Measurements from ENCODE around the gene TP53I11.

The TP53I11 gene

DNA sequence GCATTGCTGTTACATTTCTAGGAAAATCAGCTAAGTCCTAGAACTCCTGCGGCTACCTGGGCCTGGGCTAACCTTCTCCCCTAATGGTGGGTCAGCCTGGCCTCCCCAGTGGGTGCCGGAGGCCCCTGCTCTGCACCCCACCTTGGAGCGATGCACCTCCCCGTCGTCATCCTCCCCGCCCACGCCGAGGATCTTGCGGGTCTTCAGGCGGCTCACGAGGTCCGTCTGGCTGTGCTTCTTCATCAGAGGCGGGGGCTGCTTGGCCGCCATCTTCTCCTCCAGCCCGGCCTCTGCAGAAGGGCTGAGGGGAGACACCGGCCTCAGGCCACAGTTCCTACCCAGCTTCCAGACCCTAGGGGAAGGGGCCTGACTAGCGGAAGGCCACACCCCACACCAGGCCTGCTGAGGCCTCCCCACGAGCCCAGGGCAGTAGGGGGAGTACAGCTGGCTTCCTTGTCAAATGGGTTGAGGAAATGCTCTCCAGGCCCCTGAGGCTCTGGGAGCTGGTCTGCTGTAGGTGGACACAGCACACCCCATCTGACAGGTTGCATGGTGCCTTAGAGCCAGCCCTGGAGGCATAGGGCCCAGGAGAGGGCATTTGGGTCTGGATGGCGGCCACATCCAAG lies 12.5 kb downstream of the TP53I11 start:
- no peak for DNase-seq

GRCh38 chr11:44936951-44937543 lies 13.6 kb downstream of the TP53I11 start:
- DNase-seq = no peak

GRCh38 chr11:44936525-44936924 lies 14.2 kb downstream of the TP53I11 start:
- DNase-seq = peak; percentile 59 to 96

GRCh38 chr11:44934735-44935250 lies 15.9 kb downstream of the TP53I11 start:
- no peak for DNase-seq

- DNase-seq = no peak
Observed at GRCh38 chr11:44934110-44934509, 16.6 kb downstream of the TP53I11 start.

DNA sequence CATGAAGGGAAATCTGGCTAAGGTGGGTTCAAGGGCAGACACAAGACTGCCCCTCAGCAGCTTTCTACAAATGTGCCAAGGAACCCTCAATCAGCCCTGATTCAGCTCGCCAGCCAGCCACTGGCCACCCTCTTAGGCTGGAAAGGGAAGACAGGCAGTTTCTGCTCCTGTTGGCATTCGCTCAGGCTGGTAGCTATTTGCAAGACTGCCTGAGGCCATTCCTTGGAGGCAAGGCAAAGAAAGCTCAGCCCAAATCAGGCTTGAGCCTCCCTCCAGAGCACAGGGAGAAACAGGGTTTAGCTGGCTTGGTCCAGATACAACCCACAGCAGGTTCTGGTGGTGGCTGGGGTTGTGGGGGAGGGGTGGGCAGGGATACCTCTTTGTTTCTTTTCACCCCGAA lies 19.2 kb downstream of the TP53I11 start:
- DNase-seq = no peak

DNA sequence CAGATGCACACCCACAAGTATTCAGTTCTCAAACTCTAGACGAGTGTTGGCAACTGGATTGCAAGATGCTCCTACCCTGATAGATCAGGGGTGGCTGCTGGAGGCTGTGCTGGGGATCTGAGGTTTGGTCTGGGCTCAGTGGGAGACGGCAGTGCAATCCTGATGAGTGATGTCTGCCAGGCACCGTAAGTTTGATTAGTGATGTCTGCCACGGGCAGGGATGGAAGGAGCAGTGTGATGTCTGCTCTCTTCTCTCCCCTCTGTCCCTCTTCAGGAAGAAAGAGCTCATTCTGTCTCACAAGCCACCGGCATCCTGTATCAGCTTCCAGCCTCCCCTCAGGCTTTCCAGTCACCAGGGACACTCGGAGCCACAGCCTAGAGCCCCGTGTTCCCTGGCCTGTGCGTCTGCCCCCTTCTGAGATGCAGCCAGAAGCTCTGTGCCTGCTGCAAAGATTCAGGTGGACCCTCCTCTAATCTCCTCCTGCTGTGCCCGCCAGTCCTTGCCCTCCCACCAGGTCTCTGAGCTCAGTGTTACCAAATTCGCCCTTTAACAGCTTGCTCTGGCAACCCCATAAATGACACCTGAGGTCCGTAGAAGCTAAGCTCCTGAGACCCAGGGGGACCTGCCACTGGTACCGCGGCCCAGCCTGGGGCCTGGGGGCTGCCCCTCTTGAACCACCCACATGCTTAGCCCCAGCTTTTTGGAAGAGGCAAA lies 19.9 kb downstream of the TP53I11 start:
- no peak for DNase-seq

- no peak for DNase-seq
Observed at GRCh38 chr11:44928816-44929215, 21.9 kb downstream of the TP53I11 start.

GRCh38 chr11:44928144-44928543 lies 22.5 kb downstream of the TP53I11 start:
- no peak for DNase-seq

GRCh38 chr11:44927174-44927661 lies 23.5 kb downstream of the TP53I11 start:
- DNase-seq = peak; percentile 27 to 77

- DNase-seq = no peak
Observed at GRCh38 chr11:44926036-44926435, 24.6 kb downstream of the TP53I11 start.

GRCh38 chr11:44923806-44924205 lies 26.9 kb downstream of the TP53I11 start:
- no peak for DNase-seq

DNA sequence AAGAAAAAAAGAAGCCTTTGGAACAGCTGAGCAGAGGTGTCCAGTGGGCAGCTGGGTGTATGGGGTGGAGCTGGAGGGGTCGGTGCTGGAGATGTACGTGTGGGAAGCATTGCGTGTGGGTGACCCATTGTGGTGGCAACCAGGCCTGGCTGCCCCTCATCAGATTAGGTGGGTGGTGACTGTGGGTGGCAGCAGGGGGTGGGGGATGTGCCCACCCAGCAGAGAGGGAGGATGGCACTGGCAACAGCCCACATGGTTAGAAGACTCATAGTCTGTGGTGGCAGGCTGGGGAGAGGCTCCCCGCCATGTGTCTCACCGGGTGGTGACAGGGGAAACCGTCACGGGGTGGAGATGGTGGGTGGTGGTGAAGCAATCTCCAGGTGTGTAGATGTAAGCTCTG lies 27.6 kb downstream of the TP53I11 start:
- DNase-seq = no peak

DNA sequence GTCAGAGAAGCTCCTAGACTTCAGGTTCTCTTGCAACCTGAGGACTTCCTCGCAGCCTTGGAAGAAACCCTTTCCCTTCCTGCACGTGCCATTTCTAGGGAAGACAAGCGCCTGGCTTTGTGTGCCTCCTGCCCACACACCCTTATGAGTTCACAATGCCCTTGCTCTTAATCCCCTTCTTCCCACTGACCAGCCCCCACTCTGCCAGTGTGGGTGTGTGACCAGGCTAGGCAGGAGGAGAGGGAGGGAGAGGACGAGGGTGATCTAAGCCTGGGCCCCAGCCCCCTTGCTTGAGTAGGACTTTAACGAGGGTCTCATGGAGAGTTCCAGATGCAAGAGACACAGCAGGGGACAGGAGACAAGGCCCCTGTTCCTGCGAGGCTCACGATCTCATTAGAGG lies 30.2 kb downstream of the TP53I11 start:
- DNase-seq = no peak

DNA sequence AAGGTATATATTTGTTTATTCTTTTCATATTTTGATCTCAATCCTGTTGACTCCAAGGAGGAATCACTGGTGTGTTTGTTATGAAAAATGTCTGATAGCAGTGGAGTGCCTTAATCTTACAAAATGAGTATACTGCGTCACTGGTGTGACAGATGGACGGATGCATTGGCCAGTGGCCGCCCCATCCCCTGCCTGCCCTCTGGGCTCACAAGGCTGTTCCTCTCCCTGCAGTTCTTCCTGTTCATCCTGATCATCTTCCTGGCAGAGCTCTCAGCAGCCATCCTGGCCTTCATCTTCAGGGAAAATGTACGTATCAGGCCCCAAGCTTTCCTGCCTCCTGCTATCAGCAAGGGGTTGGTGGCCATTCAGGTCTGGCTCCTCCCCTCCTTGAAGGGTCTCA lies 32.9 kb downstream of the TP53I11 start:
- no peak for DNase-seq

GRCh38 chr11:44916801-44917385 lies 33.8 kb downstream of the TP53I11 start:
- DNase-seq = peak; percentile 18 to 66

DNA sequence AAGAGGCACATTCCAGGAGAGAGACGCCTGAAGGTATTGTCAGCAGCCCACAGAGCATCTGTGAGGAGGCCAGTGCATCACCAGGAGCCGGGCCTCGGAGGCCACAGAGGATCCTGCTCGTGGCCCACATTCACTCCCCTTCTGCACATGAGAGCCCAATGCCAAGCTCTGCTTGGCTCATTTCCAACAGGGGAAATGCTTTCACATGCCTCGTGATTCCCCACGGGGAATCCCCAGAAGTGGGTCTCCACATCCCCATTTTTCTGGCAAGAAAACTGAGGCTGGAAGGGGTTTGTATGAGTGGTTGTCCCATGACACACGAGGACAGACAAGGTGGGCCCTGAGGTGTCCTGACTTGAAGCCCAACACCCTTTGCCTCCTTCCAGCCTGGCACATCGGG lies 34.4 kb downstream of the TP53I11 start:
- peak; percentile 27 to 47 for DNase-seq

- peak; percentile 30 to 55 for DNase-seq
Observed at GRCh38 chr11:44915621-44916020, 35.1 kb downstream of the TP53I11 start.

GRCh38 chr11:44915004-44915403 lies 35.7 kb downstream of the TP53I11 start:
- DNase-seq = no peak

GRCh38 chr11:44914105-44914504 lies 36.6 kb downstream of the TP53I11 start:
- DNase-seq = no peak

DNA sequence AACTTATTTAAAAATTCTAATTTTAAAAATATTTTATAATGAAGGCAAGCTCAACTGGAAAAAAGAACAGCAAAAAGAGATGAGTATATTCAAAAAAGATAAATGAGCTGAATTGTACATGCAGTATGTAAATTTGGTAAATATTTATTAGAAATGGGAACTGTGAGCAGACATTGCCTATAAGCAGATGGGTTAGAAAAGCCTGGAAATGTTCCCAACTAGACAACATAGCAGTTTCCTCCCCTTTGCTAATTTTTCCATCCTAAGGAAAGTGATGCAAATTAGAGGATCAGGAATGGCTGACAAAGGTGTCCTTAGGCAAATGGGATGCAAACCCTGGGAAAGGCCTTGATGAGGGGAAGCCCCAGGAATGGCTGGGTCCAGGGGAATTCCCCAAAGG lies 37.2 kb downstream of the TP53I11 start:
- no peak for DNase-seq

- DNase-seq = peak; percentile 23 to 54
Observed at GRCh38 chr11:44912270-44912987, 38.3 kb downstream of the TP53I11 start.
